SK-MEL-5 (cell line): ENCODE measurements around the gene TPCN2. TPM values are rescaled to one million over a fixed set of nuclear protein-coding genes. Genes with fewer than 3 reads are reported as not detected.

Experiments
- DNase-seq: peaks from one replicate; pipeline ENCODE4 v3.0.0-alpha.2; 2016; ENCODE audit warnings: low read depth, low spot score
- in situ Hi-C: cut with HindIII; loops from 2 replicates; pipeline ENCODE4 v1.10.0; 2016; ENCODE audit warnings: low sequenced_read_pairs, high pct_unique_total_duplicates, low pct_unique_long_range_greater_than_20kb
- total RNA-seq: library from RNA; depleted of rRNA; stranded (reverse); fragments of >200 nt; shearing (Covaris generic); gene quantifications from 2 replicates; pipeline ENCODE4 v1.2.3, GENCODE V29; 2014

The TPCN2 gene
- total RNA-seq, 1 experiment from 2014 or later: 24.7 TPM

- in situ Hi-C loops: no loop called here
- no peak for DNase-seq
Observed at GRCh38 chr11:69078930-69079605, 30.3 kb downstream of the TPCN2 start.

- DNase-seq: no peak
- in situ Hi-C loops: no loop called here
Observed at GRCh38 chr11:69079661-69080256, 31.0 kb downstream of the TPCN2 start.

GRCh38 chr11:69080257-69080995, 31.7 kb downstream of the TPCN2 start:
- DNase-seq: no peak
- in situ Hi-C loops: no loop called here

GRCh38 chr11:69081180-69081579, 32.4 kb downstream of the TPCN2 start:
- in situ Hi-C loops: no loop called here
- DNase-seq: no peak

GRCh38 chr11:69083531-69084247, 35.0 kb downstream of the TPCN2 start:
- DNase-seq: no peak
- in situ Hi-C loops: no loop called here

GRCh38 chr11:69084371-69084770, 35.6 kb downstream of the TPCN2 start:
- in situ Hi-C loops: no loop called here
- no peak for DNase-seq

GRCh38 chr11:69085490-69086095, 36.9 kb downstream of the TPCN2 start:
- DNase-seq: no peak
- in situ Hi-C loops: no loop called here

GRCh38 chr11:69086152-69087132, 37.7 kb downstream of the TPCN2 start:
- in situ Hi-C loops: no loop called here
- peak; percentile 65 for DNase-seq

- in situ Hi-C loops: no loop called here
Observed at GRCh38 chr11:69087133-69087524, 38.4 kb downstream of the TPCN2 start.

GRCh38 chr11:69087811-69088210, 39.1 kb downstream of the TPCN2 start:
- no peak for DNase-seq
- in situ Hi-C loops: no loop called here

More at GRCh38 chr11:69087133-69087524, 38.4 kb downstream of the TPCN2 start:
- DNase-seq: no peak

- peak; percentile 98 for DNase-seq
- in situ Hi-C loops: no loop called here
Observed at GRCh38 chr11:69088676-69089146, 40.0 kb downstream of the TPCN2 start.

- peak; percentile 40 for DNase-seq
- in situ Hi-C loops: no loop called here
Observed at GRCh38 chr11:69089258-69089657, 40.5 kb downstream of the TPCN2 start.

- in situ Hi-C loops: no loop called here
- no peak for DNase-seq
Observed at GRCh38 chr11:69091638-69092165, 43.0 kb downstream of the TPCN2 start.

GRCh38 chr11:69092263-69092662, 43.5 kb downstream of the TPCN2 start:
- in situ Hi-C loops: no loop called here
- no peak for DNase-seq

GRCh38 chr11:69093106-69093505, 44.4 kb downstream of the TPCN2 start:
- in situ Hi-C loops: no loop called here
- no peak for DNase-seq

- DNase-seq: no peak
- in situ Hi-C loops: no loop called here
Observed at GRCh38 chr11:69094111-69094914, 45.6 kb downstream of the TPCN2 start.
